ENCODE measurements around the gene TINCR. TPM values are rescaled to one million over a fixed set of nuclear protein-coding genes. Genes with fewer than 3 reads are reported as not detected.

Gene TINCR
- total and polyA plus RNA-seq, 2 of the 13 experiments (the other 11 are each of a cell fraction or from before 2014, with no cell fraction given) = 0.17 to 0.33 TPM

DNA sequence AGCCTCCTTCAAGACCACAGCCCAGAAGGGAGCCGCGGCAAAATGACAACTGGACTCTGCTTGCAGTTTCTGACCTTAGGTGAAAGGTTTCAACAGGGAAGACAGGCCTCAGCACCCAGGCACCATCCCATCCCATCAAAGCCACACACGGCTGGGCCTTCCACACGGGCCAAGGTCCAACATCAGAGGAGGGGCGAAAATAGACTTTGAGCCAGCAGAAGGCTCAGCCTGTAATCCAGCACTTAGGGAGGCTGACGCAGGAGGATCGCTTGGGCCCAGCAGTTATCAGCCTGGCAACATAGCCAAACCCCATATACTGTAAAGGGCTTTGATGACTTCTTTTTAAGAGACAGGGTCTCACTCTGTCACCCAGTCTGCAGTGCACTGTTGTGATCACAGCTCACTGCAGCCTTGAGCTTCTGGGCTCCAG is 26.8 kb upstream of the TINCR start (continued):
- TF ChIP-seq ZNF407 (CRISPR knock-in tag; IDR thresholded peaks at IDR 0.05; ENCODE audit: not compliant biosample characterization) = peak; percentile 71
- TF ChIP-seq AGO2 (optimal IDR thresholded peaks at IDR 0.05; ENCODE audit: low read depth, low read length) = no peak
- no peak for TF ChIP-seq ZNF720 (CRISPR knock-in tag; IDR thresholded peaks at IDR 0.05)
- no peak for TF ChIP-seq BATF2 (CRISPR knock-in tag; IDR thresholded peaks at IDR 0.05)
- TF ChIP-seq ELF3 (CRISPR knock-in tag; IDR thresholded peaks at IDR 0.05) = peak; percentile 60
- TF ChIP-seq FOXP4 (CRISPR knock-in tag; IDR thresholded peaks at IDR 0.05) = peak; percentile 52; the same call in 1 of the 2 replicates
- TF ChIP-seq MYPOP (CRISPR knock-in tag; IDR thresholded peaks at IDR 0.05) = peak; percentile 32; the same call in 1 of the 2 replicates
- 0 out of 2 replicates have a peak, but pooled peaks have one; percentile 38 for TF ChIP-seq ELF1 (CRISPR knock-in tag; IDR thresholded peaks at IDR 0.05)
- TF ChIP-seq, protein P1, sequence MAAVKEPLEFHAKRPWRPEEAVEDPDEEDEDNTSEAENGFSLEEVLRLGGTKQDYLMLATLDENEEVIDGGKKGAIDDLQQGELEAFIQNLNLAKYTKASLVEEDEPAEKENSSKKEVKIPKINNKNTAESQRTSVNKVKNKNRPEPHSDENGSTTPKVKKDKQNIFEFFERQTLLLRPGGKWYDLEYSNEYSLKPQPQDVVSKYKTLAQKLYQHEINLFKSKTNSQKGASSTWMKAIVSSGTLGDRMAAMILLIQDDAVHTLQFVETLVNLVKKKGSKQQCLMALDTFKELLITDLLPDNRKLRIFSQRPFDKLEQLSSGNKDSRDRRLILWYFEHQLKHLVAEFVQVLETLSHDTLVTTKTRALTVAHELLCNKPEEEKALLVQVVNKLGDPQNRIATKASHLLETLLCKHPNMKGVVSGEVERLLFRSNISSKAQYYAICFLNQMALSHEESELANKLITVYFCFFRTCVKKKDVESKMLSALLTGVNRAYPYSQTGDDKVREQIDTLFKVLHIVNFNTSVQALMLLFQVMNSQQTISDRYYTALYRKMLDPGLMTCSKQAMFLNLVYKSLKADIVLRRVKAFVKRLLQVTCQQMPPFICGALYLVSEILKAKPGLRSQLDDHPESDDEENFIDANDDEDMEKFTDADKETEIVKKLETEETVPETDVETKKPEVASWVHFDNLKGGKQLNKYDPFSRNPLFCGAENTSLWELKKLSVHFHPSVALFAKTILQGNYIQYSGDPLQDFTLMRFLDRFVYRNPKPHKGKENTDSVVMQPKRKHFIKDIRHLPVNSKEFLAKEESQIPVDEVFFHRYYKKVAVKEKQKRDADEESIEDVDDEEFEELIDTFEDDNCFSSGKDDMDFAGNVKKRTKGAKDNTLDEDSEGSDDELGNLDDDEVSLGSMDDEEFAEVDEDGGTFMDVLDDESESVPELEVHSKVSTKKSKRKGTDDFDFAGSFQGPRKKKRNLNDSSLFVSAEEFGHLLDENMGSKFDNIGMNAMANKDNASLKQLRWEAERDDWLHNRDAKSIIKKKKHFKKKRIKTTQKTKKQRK (IDR thresholded peaks at IDR 0.05; ENCODE audit: low read length) = no peak
- no peak for TF ChIP-seq ATF1 (CRISPR knock-in tag; IDR thresholded peaks at IDR 0.05)
- TF ChIP-seq, protein P2, sequence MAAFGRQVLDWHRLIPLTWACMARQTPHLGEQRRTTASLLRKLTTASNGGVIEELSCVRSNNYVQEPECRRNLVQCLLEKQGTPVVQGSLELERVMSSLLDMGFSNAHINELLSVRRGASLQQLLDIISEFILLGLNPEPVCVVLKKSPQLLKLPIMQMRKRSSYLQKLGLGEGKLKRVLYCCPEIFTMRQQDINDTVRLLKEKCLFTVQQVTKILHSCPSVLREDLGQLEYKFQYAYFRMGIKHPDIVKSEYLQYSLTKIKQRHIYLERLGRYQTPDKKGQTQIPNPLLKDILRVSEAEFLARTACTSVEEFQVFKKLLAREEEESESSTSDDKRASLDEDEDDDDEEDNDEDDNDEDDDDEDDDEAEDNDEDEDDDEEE (CRISPR knock-in tag; IDR thresholded peaks at IDR 0.05) = no peak
- TF ChIP-seq TARDBP (CRISPR knock-in tag; IDR thresholded peaks at IDR 0.05) = 0 out of 2 replicates have a peak, but pooled peaks have one; percentile 34

Data from HepG2 (cell line).